Right lobe of liver (tissue), 4 donors: ENCODE results near the gene CENPP.

Experiments
- POLR2A ChIP-seq: fragments of 450-650 bp; IDR thresholded peaks from one replicate; pipeline ENCODE4 v1.6.1; 2017; ENCODE audit warnings: antibody characterized with exemption, mild to moderate bottlenecking
- TF ChIP-seq, protein P1 (sequence below), 4 donors: fragments of 200-600 bp in 3 of 4; fragments of 450-650 bp in 1 of 4; IDR thresholded peaks; one replicate each; pipeline versions ENCODE4 v1.5.1 to v1.8.0; 2016 to 2022; ENCODE audit warnings: antibody characterized with exemption in 4 of 4, mild to moderate bottlenecking in 2 of 4
- donor health status: DM: no; HTN: no; CAD: no.
- donor health status: DM: no; HTN: no; CAD: no.
- donor health status: DM: no; HTN: yes; CAD: no.

DNA sequence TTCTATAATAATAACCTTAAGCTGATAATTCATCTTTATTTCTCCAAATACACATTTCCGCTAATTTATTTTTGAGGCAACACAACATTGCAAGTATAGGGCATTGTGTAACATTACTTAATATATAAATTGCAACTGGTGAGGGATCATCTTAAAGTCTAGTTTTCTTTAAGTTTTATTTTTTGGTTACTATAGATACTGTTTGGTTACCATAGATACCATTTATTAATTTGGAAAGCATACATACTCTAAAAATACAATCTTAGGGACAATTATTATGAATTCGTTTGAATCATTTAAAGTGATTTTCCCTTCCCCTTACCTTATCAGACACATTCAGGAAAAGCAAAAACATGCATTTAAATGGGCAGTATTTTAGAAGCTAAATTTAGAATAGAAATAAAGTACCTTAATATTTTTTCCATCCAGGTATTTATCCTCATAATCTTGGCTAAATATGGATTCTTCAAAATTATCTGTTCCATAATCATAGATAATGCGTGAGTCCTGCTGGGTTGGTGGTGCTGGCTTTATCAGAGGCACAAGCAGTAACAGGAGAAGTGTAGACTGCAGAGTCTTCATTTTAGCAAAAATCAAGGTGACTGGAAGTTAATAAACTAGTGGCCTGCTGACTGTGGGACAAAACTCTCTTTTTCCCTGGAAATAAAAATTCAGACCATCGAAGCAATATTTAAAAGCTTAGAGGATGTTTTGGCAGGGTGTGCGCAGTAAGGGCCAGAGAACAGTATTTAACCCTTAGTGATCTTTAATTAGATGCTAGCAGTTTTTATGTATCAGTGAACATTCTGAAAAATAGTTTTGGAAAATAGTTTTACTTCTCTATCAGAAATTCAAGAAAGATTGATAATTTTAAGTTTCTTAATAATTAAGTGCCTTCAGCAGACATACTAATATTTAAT lies 77.3 kb downstream of the CENPP start:
- TF ChIP-seq, protein P1, sequence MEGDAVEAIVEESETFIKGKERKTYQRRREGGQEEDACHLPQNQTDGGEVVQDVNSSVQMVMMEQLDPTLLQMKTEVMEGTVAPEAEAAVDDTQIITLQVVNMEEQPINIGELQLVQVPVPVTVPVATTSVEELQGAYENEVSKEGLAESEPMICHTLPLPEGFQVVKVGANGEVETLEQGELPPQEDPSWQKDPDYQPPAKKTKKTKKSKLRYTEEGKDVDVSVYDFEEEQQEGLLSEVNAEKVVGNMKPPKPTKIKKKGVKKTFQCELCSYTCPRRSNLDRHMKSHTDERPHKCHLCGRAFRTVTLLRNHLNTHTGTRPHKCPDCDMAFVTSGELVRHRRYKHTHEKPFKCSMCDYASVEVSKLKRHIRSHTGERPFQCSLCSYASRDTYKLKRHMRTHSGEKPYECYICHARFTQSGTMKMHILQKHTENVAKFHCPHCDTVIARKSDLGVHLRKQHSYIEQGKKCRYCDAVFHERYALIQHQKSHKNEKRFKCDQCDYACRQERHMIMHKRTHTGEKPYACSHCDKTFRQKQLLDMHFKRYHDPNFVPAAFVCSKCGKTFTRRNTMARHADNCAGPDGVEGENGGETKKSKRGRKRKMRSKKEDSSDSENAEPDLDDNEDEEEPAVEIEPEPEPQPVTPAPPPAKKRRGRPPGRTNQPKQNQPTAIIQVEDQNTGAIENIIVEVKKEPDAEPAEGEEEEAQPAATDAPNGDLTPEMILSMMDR (IDR thresholded peaks at IDR 0.05) = no peak
- TF ChIP-seq POLR2A = no peak
